ENCODE measurements around the gene INTS11. TPM values are rescaled to one million over a fixed set of nuclear protein-coding genes. Genes with fewer than 3 reads are reported as not detected.

INTS11 gene
- total and polyA plus RNA-seq, 4 experiments from 2014 or later = 68.3 to 173 (median 117) TPM

GRCh38 chr1:1306070-1306660, 18.3 kb downstream of the INTS11 start:
- H3K27me3 Mint-ChIP-seq = no peaks in the 10 kb centered on the region
- DNase-seq = no peak
- ChIA-PET POLR2A (ENCODE audit: partially characterized antibody) (interaction anchor here (1.0 to 1.3 kb wide), 5 partner anchors 14 to 148 kb away, joined by 3 to 4 read pairs (median 3); partner anchors contain the start of gene AURKAIP1), CTCF (ENCODE audit: partially characterized antibody) (interaction anchor here (1.3 kb wide), 2 partner anchors 68 to 134 kb away, joined by 5 to 6 read pairs; partner anchors contain the start of gene AURKAIP1)
- H3K4me3 Mint-ChIP-seq = peak overlapping the region; percentile 84 to 92 (median 89)
- peaks cover 13 to 29% (median 20%) of the 10 kb centered on the region in 4 donors for H3K4me1 Mint-ChIP-seq
- intact Hi-C loops (cut with micrococcal nuclease) = no loop called here
- Histone ChIP-seq H3K4me3 (ENCODE audit: low read length in 2 of 2) (peak overlapping the region; percentile 33 to 59), H3K27me3 (ENCODE audit: insufficient read depth, low read length) (no peaks in the 10 kb centered on the region), H3K9me3 (ENCODE audit: control insufficient read depth in 1 of 2, low read length in 2 of 2) (no peaks in the 10 kb centered on the region), H3K27ac (ENCODE audit: low read depth, low read length) (peak overlapping the region; percentile 54), H3K36me3 (ENCODE audit: insufficient read depth, low read length) (peaks cover 1% of the 10 kb centered on the region), H3K4me1 (ENCODE audit: insufficient read depth, low read length) (peaks cover 36% of the 10 kb centered on the region)
- peaks cover 0 to 2% (median 0%) of the 10 kb centered on the region in 8 donors for H3K9me3 Mint-ChIP-seq
- peak overlapping the region; percentile 72 to 92 (median 88) for H3K27ac Mint-ChIP-seq
- H3K36me3 Mint-ChIP-seq = peaks cover 0 to 8% of the 10 kb centered on the region in 2 donors

DNA sequence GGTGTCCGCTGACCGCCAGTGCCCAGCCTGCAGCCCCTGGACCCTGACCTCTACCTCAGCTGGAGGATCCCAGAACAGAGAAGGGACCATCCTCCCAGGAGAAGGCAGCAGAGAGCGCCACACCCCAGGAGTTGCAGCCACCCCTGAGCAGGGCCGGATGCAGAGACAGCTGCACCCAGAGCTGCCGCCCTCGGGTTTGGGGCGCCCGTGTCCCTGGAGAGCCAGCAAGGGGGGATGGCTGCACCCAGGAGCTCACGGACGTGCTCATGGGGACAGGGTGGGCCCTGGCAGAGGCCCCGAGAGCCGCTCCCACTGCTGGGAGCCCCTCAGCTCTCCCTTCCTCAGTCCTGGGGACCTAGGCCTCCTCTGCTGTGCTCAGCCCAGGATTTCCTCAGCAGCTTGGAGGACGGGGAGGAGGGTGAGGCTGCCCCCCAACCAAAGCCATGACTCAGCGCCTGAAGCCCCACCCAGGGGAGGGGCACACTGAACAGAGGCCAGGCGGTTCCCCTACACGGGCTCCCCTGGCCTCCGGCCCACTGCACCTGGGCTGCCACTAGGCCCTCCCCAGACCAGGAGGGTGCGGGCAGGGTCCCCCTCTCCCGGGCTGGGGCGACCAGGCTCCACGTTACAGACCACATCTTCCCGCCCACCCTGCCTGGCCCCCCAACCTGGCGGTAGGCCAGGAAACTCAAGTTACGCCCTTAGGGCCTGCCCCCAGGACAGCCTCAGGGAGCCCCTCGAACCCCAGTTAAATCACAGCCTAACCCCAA, 19.0 kb downstream of the INTS11 start:
- peak overlapping the region in 5 of 7 donors; percentile 41 to 92 (median 85) for H3K27ac Mint-ChIP-seq
- H3K27me3 ChIP-seq (ENCODE audit: insufficient read depth, low read length) = no peaks in the 10 kb centered on the region
- H3K27me3 Mint-ChIP-seq = no peaks in the 10 kb centered on the region
- peaks cover 0 to 7% of the 10 kb centered on the region in 2 donors for H3K36me3 Mint-ChIP-seq
- peaks cover 36% of the 10 kb centered on the region for H3K4me1 ChIP-seq (ENCODE audit: insufficient read depth, low read length)
- peak; percentile 48 to 81 (median 59) for DNase-seq
- peak overlapping the region; percentile 24 for H3K27ac ChIP-seq (ENCODE audit: low read depth, low read length)
- peak overlapping the region in 1 of 2 donors; percentile 39 for H3K4me3 ChIP-seq (ENCODE audit: low read length in 2 of 2)
- H3K9me3 ChIP-seq (ENCODE audit: control insufficient read depth in 1 of 2, low read length in 2 of 2) = no peaks in the 10 kb centered on the region
- ChIA-PET CTCF (ENCODE audit: partially characterized antibody) (interaction anchor here (0.9 to 1.4 kb wide), 6 partner anchors 42 to 199 kb away, joined by 3 to 9 read pairs (median 6); partner anchors contain the start of gene AURKAIP1), POLR2A (ENCODE audit: partially characterized antibody) (interaction anchor here (0.6 to 1.4 kb wide), 7 partner anchors 11 to 147 kb away, joined by 3 to 7 read pairs (median 3); partner anchors contain the start of genes AURKAIP1 and UBE2J2)
- peaks cover 13 to 29% (median 20%) of the 10 kb centered on the region in 4 donors for H3K4me1 Mint-ChIP-seq
- no peaks in the 10 kb centered on the region for H3K36me3 ChIP-seq (ENCODE audit: insufficient read depth, low read length)
- peak overlapping the region; percentile 84 to 92 (median 89) for H3K4me3 Mint-ChIP-seq
- intact Hi-C loops (cut with micrococcal nuclease) = no loop called here
- peaks cover 0 to 2% (median 0%) of the 10 kb centered on the region in 8 donors for H3K9me3 Mint-ChIP-seq

- H3K9me3 Mint-ChIP-seq = peaks cover 0 to 2% (median 0%) of the 10 kb centered on the region in 8 donors
- H3K4me1 ChIP-seq (ENCODE audit: insufficient read depth, low read length) = peaks cover 34% of the 10 kb centered on the region
- H3K4me3 Mint-ChIP-seq = peak overlapping the region in 7 of 8 donors; percentile 35 to 92 (median 87)
- no peaks in the 10 kb centered on the region for H3K27me3 ChIP-seq (ENCODE audit: insufficient read depth, low read length)
- peaks cover 0 to 7% of the 10 kb centered on the region in 2 donors for H3K36me3 Mint-ChIP-seq
- no peak overlapping the region for H3K4me3 ChIP-seq (ENCODE audit: low read length in 2 of 2)
- H3K9me3 ChIP-seq (ENCODE audit: control insufficient read depth in 1 of 2, low read length in 2 of 2) = no peaks in the 10 kb centered on the region
- no peaks in the 10 kb centered on the region for H3K36me3 ChIP-seq (ENCODE audit: insufficient read depth, low read length)
- peak overlapping the region; percentile 24 for H3K27ac ChIP-seq (ENCODE audit: low read depth, low read length)
- ChIA-PET CTCF (ENCODE audit: partially characterized antibody) (interaction anchor here (0.9 to 1.4 kb wide), 6 partner anchors 43 to 200 kb away, joined by 3 to 9 read pairs (median 6); partner anchors contain the start of gene AURKAIP1), POLR2A (ENCODE audit: partially characterized antibody) (interaction anchor here (0.6 to 1.4 kb wide), 7 partner anchors 10 to 146 kb away, joined by 3 to 7 read pairs (median 3); partner anchors contain the start of genes AURKAIP1 and UBE2J2)
- H3K27me3 Mint-ChIP-seq = no peaks in the 10 kb centered on the region
- H3K27ac Mint-ChIP-seq = peak overlapping the region in 3 of 7 donors; percentile 60 to 92 (median 88)
- H3K4me1 Mint-ChIP-seq = peaks cover 14 to 29% (median 19%) of the 10 kb centered on the region in 4 donors
- no peak for DNase-seq
- intact Hi-C loops (cut with micrococcal nuclease) = no loop called here
Observed at GRCh38 chr1:1304331-1305299, 19.8 kb downstream of the INTS11 start.

DNA sequence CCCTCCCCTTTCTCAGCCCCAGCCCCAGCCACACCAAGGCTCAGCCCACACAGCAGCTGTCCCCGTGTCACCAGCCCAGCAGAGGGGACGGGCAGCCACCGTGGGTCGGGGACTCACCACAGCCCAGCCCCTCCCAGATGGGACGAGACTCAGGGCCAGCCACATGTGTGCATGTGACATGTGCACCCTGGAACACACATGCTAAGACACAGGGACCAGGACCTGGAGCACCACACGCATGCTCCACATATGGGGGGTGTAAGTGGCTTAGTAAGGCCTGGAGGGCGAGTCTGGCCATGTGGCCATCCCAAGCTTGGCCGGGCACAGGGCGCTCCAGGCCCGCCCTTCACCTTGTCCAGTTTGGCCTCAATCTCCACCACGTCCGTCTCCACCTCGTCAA, 20.7 kb downstream of the INTS11 start:
- POLR2A ChIA-PET (ENCODE audit: partially characterized antibody) = no interaction called here
- peaks cover 0 to 2% (median 0%) of the 10 kb centered on the region in 8 donors for H3K9me3 Mint-ChIP-seq
- Histone ChIP-seq H3K27ac (ENCODE audit: low read depth, low read length) (no peak overlapping the region), H3K4me1 (ENCODE audit: insufficient read depth, low read length) (peaks cover 29% of the 10 kb centered on the region), H3K36me3 (ENCODE audit: insufficient read depth, low read length) (no peaks in the 10 kb centered on the region), H3K4me3 (ENCODE audit: low read length in 2 of 2) (no peak overlapping the region), H3K9me3 (ENCODE audit: control insufficient read depth in 1 of 2, low read length in 2 of 2) (no peaks in the 10 kb centered on the region), H3K27me3 (ENCODE audit: insufficient read depth, low read length) (no peaks in the 10 kb centered on the region)
- no peak for DNase-seq
- intact Hi-C loops (cut with micrococcal nuclease) = no loop called here
- no peaks in the 10 kb centered on the region for H3K27me3 Mint-ChIP-seq
- no peak overlapping the region for H3K4me3 Mint-ChIP-seq
- H3K36me3 Mint-ChIP-seq = peaks cover 0 to 7% of the 10 kb centered on the region in 2 donors
- CTCF ChIA-PET (ENCODE audit: partially characterized antibody) = no interaction called here
- H3K27ac Mint-ChIP-seq = no peak overlapping the region
- H3K4me1 Mint-ChIP-seq = peaks cover 14 to 29% (median 16%) of the 10 kb centered on the region in 4 donors

DNA sequence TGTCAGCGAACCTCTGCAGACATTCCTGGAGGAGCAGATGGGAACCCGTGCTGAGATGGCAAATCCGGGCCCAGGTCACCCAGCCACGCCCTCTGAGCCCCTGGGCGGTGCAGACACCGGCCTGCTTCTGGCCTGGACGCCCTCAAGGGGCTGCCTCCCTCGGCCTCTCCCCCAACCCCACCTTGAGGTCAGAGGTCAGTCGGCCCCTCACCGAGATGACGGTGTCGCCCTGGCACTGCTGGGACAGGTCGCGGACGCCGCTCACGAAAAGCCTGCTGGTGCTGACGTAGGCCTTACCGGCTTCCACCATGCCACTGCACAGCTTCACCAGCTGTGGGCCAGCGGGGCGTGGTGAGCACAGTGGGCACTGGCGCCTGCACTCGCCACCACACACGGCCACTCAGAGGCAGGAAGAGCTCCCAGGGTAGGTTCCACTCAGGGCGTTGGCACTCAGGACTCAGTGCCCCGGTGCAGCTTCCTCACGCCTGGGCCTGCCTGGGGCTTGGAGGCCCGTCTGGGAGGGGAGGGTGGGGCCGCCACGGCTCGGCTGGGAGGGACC, 21.4 kb downstream of the INTS11 start:
- H3K4me3 ChIP-seq (ENCODE audit: low read length in 2 of 2) = no peak overlapping the region
- no peak overlapping the region for H3K27ac ChIP-seq (ENCODE audit: low read depth, low read length)
- Mint-ChIP-seq H3K4me1 (peaks cover 14 to 23% (median 16%) of the 10 kb centered on the region in 4 donors), H3K36me3 (peaks cover 0 to 4% of the 10 kb centered on the region in 2 donors), H3K4me3 (no peak overlapping the region), H3K27ac (no peak overlapping the region), H3K27me3 (no peaks in the 10 kb centered on the region), H3K9me3 (peaks cover 0 to 2% (median 0%) of the 10 kb centered on the region in 8 donors)
- POLR2A ChIA-PET (ENCODE audit: partially characterized antibody) = no interaction called here
- peaks cover 29% of the 10 kb centered on the region for H3K4me1 ChIP-seq (ENCODE audit: insufficient read depth, low read length)
- no peaks in the 10 kb centered on the region for H3K36me3 ChIP-seq (ENCODE audit: insufficient read depth, low read length)
- no peak for DNase-seq
- intact Hi-C loops (cut with micrococcal nuclease) = no loop called here
- H3K9me3 ChIP-seq (ENCODE audit: control insufficient read depth in 1 of 2, low read length in 2 of 2) = no peaks in the 10 kb centered on the region
- CTCF ChIA-PET (ENCODE audit: partially characterized antibody) = no interaction called here
- no peaks in the 10 kb centered on the region for H3K27me3 ChIP-seq (ENCODE audit: insufficient read depth, low read length)

GRCh38 chr1:1302006-1302430, 22.4 kb downstream of the INTS11 start:
- Histone ChIP-seq H3K4me3 (ENCODE audit: low read length in 2 of 2) (no peak overlapping the region), H3K36me3 (ENCODE audit: insufficient read depth, low read length) (no peaks in the 10 kb centered on the region), H3K27ac (ENCODE audit: low read depth, low read length) (no peak overlapping the region), H3K9me3 (ENCODE audit: control insufficient read depth in 1 of 2, low read length in 2 of 2) (no peaks in the 10 kb centered on the region), H3K4me1 (ENCODE audit: insufficient read depth, low read length) (peaks cover 26% of the 10 kb centered on the region), H3K27me3 (ENCODE audit: insufficient read depth, low read length) (no peaks in the 10 kb centered on the region)
- Mint-ChIP-seq H3K27me3 (no peaks in the 10 kb centered on the region), H3K36me3 (peaks cover 0 to 3% of the 10 kb centered on the region in 2 donors), H3K9me3 (peaks cover 0 to 2% (median 0%) of the 10 kb centered on the region in 8 donors), H3K4me1 (peaks cover 12 to 20% (median 13%) of the 10 kb centered on the region in 4 donors), H3K4me3 (no peak overlapping the region), H3K27ac (no peak overlapping the region)
- ChIA-PET POLR2A (ENCODE audit: partially characterized antibody) (no interaction called here), CTCF (ENCODE audit: partially characterized antibody) (no interaction called here)
- DNase-seq = no peak
- intact Hi-C loops (cut with micrococcal nuclease) = no loop called here
